Ovary (tissue), 9 donors: ENCODE results near the gene KIAA1614. TPM values are rescaled to one million over a fixed set of nuclear protein-coding genes. Genes with fewer than 3 reads are reported as not detected.

ENCODE experiments used
- DNase-seq, 5 donors: peaks; one replicate each; pipeline ENCODE4 v3.0.0-alpha.2; 2019 to 2020
- H3K27ac ChIP-seq, 2 donors: fragments of 200-600 bp; one replicate each; pipeline versions ENCODE4 v1.5.1 to v1.8.0; 2019 to 2022
- H3K27me3 ChIP-seq: fragments of 200-600 bp; one replicate; pipeline ENCODE4 v1.8.0; 2022
- H3K36me3 ChIP-seq: fragments of 200-600 bp; sonication (generic); one replicate; pipeline ENCODE4 v1.5.1; 2019
- H3K4me1 ChIP-seq: one replicate; pipeline ENCODE4 v1.8.1; 2013; ENCODE audit warnings: mild to moderate bottlenecking, moderate library complexity; ENCODE audit not compliant: insufficient read depth
- H3K4me3 ChIP-seq: fragments of 200-600 bp; sonication (generic); one replicate; pipeline ENCODE4 v1.5.1; 2017
- H3K9me3 ChIP-seq, 2 donors: fragments of 200-600 bp in 1 of 2; sonication (generic) in 1 of 2; one replicate each; pipeline versions ENCODE4 v1.5.1 to v1.8.1; 2013 to 2019; ENCODE audit warnings: mild to moderate bottlenecking in 1 of 2, moderate library complexity in 1 of 2
- EP300 ChIP-seq: sonication (generic); formaldehyde crosslinking; IDR thresholded peaks from one replicate; pipeline ENCODE4 v1.6.1; 2017; ENCODE audit warnings: antibody characterized with exemption
- POLR2A ChIP-seq: fragments of 450-650 bp; IDR thresholded peaks from one replicate; pipeline ENCODE4 v1.6.1; 2017; ENCODE audit warnings: antibody characterized with exemption, mild to moderate bottlenecking, moderate library complexity
- WGBS, 3 donors: extraction: QIAGEN DNeasy Blood & Tissue Kit in 1 of 3; methylation state at CpG; one replicate each; pipeline versions ENCODE4 v1.1.5 to v1.1.7; 2013 to 2017; 5-methylcytosine and 5-hydroxymethylcytosine counted together
- intact Hi-C, 4 donors: fragments of 100-400 bp; cut with DNase I; formaldehyde crosslinking; loops; one replicate each; pipeline versions ENCODE4 v1.11.0 to v1.15.1; 2022 to 2023
- polyA plus RNA-seq, 2 donors: library from polyadenylated mRNA; stranded (reverse); fragments of 200-250 nt in 1 of 2; fragments of 350-450 nt in 1 of 2; fragmentation: Illumina TruSeq in 1 of 2; extraction: RNeasy Lipid Tissue Mini Kit (QIAGEN cat#74804) in 1 of 2; gene quantifications; one replicate each; pipeline ENCODE4 v1.2.3, GENCODE V29; 2013 to 2014
- total RNA-seq, 7 donors: library from RNA; depleted of rRNA in 2 of 7; stranded (reverse); fragments of >200 nt in 2 of 7; fragmentation: NEBNext Ultra II Directional in 3 of 7; extraction: Animal tissue kit (Norgen Biotek cat#: 25700) in 3 of 7; gene quantifications; one replicate each; pipeline versions ENCODE4 v1.1.0 to v1.2.4, GENCODE V29; 2016 to 2023
- TF ChIP-seq, protein P1 (sequence below), 3 donors: fragments of 450-650 bp in 2 of 3; fragments of 200-600 bp in 1 of 3; IDR thresholded peaks; one replicate each; pipeline versions ENCODE4 v1.5.1 to v1.8.0; 2016 to 2022; ENCODE audit warnings: antibody characterized with exemption in 3 of 3, mild to moderate bottlenecking in 1 of 3
- donor health status: DM: no; HTN: no; CAD: no; lungs with moderate emphysema.
- donor health status: DM: no; HTN: no; CAD: no.
- donor health status: Bipolar disorder and iron deficiency.
- donor health status: DM: yes; HTN: yes; CAD: no.
- donor health status: DM: no; HTN: no; CAD: no.
- donor health status: DM: yes; HTN: yes; CAD: no.

KIAA1614 gene
- total and polyA plus RNA-seq, 9 donors = 1.1 to 15.1 (median 10.5) TPM

DNA sequence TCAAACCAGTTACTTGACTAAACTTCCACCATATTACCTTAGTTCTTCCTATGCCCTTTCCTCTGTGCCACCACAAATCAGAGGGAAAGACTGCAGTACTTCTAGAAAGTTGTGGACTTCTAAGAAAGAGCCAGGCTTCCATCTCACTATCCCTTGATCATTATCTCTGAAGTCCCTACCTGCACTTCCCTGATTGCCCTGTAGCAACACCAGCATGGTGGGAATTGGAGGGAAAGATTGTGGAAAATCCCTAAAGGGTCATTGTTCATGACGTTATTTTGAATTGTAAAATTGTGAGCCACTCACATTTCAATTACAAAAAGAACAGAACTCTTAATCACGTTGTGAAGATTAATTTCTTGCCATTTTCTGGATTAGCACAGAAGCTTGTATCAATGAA lies 23.4 kb upstream of the KIAA1614 start:
- no peak for DNase-seq
- Histone ChIP-seq H3K4me1 (no peaks in the 10 kb centered on the region), H3K4me3 (no peak overlapping the region), H3K27ac (no peak overlapping the region), H3K27me3 (no peaks in the 10 kb centered on the region), H3K9me3 (no peaks in the 10 kb centered on the region), H3K36me3 (no peaks in the 10 kb centered on the region)
- WGBS, 3 donors = 77 to 85% (median 79%) methylated on average over 2 of the region's 2 CpGs
- TF ChIP-seq EP300 = no peak
- TF ChIP-seq, protein P1, sequence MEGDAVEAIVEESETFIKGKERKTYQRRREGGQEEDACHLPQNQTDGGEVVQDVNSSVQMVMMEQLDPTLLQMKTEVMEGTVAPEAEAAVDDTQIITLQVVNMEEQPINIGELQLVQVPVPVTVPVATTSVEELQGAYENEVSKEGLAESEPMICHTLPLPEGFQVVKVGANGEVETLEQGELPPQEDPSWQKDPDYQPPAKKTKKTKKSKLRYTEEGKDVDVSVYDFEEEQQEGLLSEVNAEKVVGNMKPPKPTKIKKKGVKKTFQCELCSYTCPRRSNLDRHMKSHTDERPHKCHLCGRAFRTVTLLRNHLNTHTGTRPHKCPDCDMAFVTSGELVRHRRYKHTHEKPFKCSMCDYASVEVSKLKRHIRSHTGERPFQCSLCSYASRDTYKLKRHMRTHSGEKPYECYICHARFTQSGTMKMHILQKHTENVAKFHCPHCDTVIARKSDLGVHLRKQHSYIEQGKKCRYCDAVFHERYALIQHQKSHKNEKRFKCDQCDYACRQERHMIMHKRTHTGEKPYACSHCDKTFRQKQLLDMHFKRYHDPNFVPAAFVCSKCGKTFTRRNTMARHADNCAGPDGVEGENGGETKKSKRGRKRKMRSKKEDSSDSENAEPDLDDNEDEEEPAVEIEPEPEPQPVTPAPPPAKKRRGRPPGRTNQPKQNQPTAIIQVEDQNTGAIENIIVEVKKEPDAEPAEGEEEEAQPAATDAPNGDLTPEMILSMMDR (IDR thresholded peaks at IDR 0.05) = no peak
- no peak for TF ChIP-seq POLR2A
- intact Hi-C loops = loop anchor here in 1 of 4 donors (10.0 kb wide), 1 partner anchor 255 kb away; no protein-coding TSS in a partner anchor

DNA sequence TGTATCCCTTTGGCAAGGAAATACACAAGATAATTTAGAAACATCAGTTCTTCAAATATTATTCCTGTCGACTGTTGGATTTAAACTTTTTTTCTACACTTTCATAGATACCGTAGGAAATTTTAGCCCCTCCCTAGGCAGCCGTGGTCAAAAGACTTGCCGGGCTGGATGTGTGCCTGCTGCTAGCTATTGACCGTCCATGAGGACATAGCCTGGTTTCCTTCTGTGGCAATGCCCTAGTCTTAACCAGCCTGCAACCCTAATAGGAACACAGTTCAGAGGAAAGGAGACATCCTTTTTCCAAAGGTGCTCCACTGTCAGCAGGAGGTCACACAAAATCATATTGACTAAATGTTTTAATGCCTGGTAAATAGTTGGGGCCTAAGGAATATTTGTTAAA lies 20.4 kb upstream of the KIAA1614 start:
- H3K4me3 ChIP-seq = no peak overlapping the region
- H3K27me3 ChIP-seq = no peaks in the 10 kb centered on the region
- WGBS, 3 donors = 54 to 65% (median 60%) methylated on average over 5 of the region's 5 CpGs
- no peak for DNase-seq
- no peaks in the 10 kb centered on the region for H3K9me3 ChIP-seq
- intact Hi-C loops = no loop called here
- H3K27ac ChIP-seq = no peak overlapping the region
- H3K36me3 ChIP-seq = no peaks in the 10 kb centered on the region
- no peaks in the 10 kb centered on the region for H3K4me1 ChIP-seq
- TF ChIP-seq EP300 = no peak
- TF ChIP-seq, protein P1 (IDR thresholded peaks at IDR 0.05) = no peak

- Histone ChIP-seq H3K4me3 (no peak overlapping the region), H3K4me1 (no peaks in the 10 kb centered on the region), H3K9me3 (no peaks in the 10 kb centered on the region), H3K36me3 (no peaks in the 10 kb centered on the region), H3K27ac (no peak overlapping the region), H3K27me3 (no peaks in the 10 kb centered on the region)
- TF ChIP-seq EP300 (no peak), POLR2A (no peak)
- TF ChIP-seq, protein P1 (IDR thresholded peaks at IDR 0.05) = no peak
- 37 to 42% (median 40%) methylated on average over 2 of the region's 2 CpGs for WGBS, 3 donors
- intact Hi-C loops = no loop called here
- DNase-seq = no peak
Observed at GRCh38 chr1:180892675-180893074, 20.0 kb upstream of the KIAA1614 start.

- no peaks in the 10 kb centered on the region for H3K27me3 ChIP-seq
- 66 to 72% (median 68%) methylated on average over 3 of the region's 3 CpGs for WGBS, 3 donors
- no peak for DNase-seq
- peaks cover 2% of the 10 kb centered on the region for H3K4me1 ChIP-seq
- no peak for TF ChIP-seq POLR2A
- TF ChIP-seq, protein P1 (IDR thresholded peaks at IDR 0.05) = no peak
- H3K27ac ChIP-seq = no peak overlapping the region
- H3K4me3 ChIP-seq = no peak overlapping the region
- intact Hi-C loops = no loop called here
- H3K36me3 ChIP-seq = no peaks in the 10 kb centered on the region
- H3K9me3 ChIP-seq = no peaks in the 10 kb centered on the region
Observed at GRCh38 chr1:180893614-180894013, 19.1 kb upstream of the KIAA1614 start.

- no peaks in the 10 kb centered on the region for H3K27me3 ChIP-seq
- no peak for TF ChIP-seq POLR2A
- no peak for TF ChIP-seq EP300
- TF ChIP-seq, protein P1 (IDR thresholded peaks at IDR 0.05) = no peak
- peaks cover 2% of the 10 kb centered on the region for H3K4me1 ChIP-seq
- H3K27ac ChIP-seq = no peak overlapping the region
- intact Hi-C loops = no loop called here
- H3K4me3 ChIP-seq = no peak overlapping the region
- WGBS, 3 donors = 93 to 98% (median 95%) methylated on average over 3 of the region's 3 CpGs
- H3K9me3 ChIP-seq = no peaks in the 10 kb centered on the region
- DNase-seq = no peak
- H3K36me3 ChIP-seq = no peaks in the 10 kb centered on the region
Observed at GRCh38 chr1:180896161-180896560, 16.5 kb upstream of the KIAA1614 start.
